Stimulated activated CD8-positive, alpha-beta memory T cell treated with anti-CD3 and anti-CD28 coated beads, Interleukin-2, amount 100 ng/mL, for 1 hour (primary cell): ENCODE data around the gene BTF3L4.
"Not testable (repeated sequence)": the region's sequence is repeated elsewhere in the genome, so short reads cannot be mapped to it uniquely, and the experiment has no call there.

Experiments
- DNase-seq, 2 donors: peaks; one replicate each; pipeline ENCODE4 v3.0.0-alpha.2; 2020; ENCODE audit warnings: low read depth in 2 of 2

The BTF3L4 gene

GRCh38 chr1:52056163-52056936 lies at the start of gene BTF3L4:
Gene BTF3L4, plus strand, starts transcription at chr1:52056295. Its CDS starts 3,553 bp downstream, at chr1:52059848.
- peak; percentile 81 to 83 for DNase-seq

- DNase-seq = no peak
Measured at GRCh38 chr1:52007215-52008002, 48.7 kb upstream of the BTF3L4 start.

DNA sequence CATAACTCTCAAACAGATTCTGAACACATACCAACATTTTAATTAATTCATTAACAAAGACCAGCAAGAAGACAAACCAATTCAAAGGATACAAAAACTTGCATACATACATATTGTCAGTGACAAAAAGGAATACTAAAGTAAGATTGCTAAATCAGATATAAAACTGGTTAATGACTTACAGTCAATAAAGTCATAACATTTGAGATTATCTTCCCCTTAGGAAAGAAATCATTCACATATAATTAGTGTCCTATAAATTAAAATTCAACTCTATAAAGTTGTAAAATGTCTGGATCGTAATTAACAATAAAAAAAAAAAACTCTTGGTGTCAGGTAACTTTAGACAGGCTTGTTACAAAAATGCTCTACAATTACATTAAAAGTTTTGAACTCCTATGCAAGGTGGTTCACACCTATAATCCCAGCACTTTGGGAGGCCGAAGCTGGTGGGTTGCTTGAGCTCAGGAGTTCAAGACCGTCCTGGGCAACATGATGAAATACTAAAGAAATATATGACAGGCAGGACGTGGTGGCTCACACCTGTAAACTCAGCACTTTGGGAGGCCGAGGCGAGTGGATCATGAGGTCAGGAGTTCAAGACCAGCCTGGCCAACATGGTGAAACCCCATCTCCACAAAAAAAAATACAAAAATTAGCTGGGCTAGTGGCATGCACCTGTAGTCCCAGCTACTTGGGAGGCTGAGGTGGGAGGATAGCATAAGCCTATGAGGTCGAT lies 47.9 kb upstream of the BTF3L4 start:
- DNase-seq = no peak

- DNase-seq = no peak
Measured at GRCh38 chr1:52022133-52022532, 34.0 kb upstream of the BTF3L4 start.

- DNase-seq = no peak
Measured at GRCh38 chr1:52026278-52026677, 29.8 kb upstream of the BTF3L4 start.

- DNase-seq = no peak
Measured at GRCh38 chr1:52028328-52028727, 27.8 kb upstream of the BTF3L4 start.

- DNase-seq = not testable (repeated sequence)
Measured at GRCh38 chr1:52028839-52029238, 27.3 kb upstream of the BTF3L4 start.

DNA sequence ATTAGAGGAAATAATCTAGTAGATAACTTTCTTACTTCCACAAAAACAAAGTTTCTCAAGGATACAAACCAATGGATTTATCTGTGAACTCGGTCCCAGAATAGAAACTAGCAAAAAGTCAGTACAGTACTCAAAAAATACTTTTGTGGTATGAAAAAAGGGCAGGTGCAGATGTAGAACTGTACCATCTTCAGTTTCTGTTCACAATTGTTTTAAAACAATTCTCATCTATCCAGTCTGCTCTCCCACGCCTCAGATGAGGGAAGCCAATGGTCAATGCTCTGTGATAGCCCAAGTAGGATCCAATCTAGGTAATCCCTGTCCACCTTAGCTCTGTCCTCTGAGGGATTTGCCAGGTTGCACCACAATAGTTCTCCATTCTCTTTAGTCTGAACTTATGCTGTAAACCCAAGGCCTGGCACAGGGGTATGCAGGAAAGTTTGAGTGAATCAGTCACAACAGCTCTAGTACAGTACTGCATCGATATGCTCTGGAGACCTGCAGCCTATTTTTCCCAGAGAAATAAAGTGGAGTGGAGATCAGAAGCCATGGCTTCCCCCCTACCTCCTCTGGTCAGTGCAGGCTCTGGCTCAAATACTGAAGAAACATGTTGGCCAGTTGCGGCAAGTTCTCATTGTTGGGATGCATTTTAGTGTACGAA lies 23.8 kb upstream of the BTF3L4 start:
- no peak for DNase-seq

- DNase-seq = no peak
Measured at GRCh38 chr1:52032785-52033131, 23.3 kb upstream of the BTF3L4 start.

GRCh38 chr1:52033190-52034049 lies 22.7 kb upstream of the BTF3L4 start, which contains the start of gene KTI12:
Gene KTI12, minus strand, starts transcription at chr1:52033810. Its CDS starts 49 bp downstream, at chr1:52033761.
- peak; percentile 72 to 81 for DNase-seq

- no peak for DNase-seq
Measured at GRCh38 chr1:52034050-52034384, 22.1 kb upstream of the BTF3L4 start.

GRCh38 chr1:52037402-52037814 lies 18.7 kb upstream of the BTF3L4 start:
- DNase-seq = no peak

DNA sequence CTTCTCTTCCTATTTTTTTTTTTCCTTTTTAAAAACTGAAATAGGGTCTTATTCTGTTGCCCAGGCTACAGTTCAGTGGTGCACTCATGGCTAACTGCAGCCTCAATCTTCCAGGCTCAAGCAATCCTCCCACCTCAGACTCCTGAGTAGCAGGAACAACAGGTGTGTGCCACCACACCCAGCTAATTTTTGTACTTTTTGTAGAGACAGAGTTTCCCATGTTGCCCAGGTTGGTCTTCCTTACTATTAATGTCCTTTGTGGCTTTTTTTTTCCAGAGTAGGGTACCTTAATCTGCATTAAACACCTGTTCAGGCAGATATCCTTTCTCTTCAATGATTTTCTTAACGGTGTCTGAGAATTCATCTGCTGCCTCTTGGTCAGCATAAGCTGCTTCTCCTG lies 18.2 kb upstream of the BTF3L4 start:
- DNase-seq = no peak

- DNase-seq = no peak
Measured at GRCh38 chr1:52041551-52042185, 14.4 kb upstream of the BTF3L4 start.

GRCh38 chr1:52045236-52045635 lies 10.9 kb upstream of the BTF3L4 start:
- DNase-seq = no peak

DNA sequence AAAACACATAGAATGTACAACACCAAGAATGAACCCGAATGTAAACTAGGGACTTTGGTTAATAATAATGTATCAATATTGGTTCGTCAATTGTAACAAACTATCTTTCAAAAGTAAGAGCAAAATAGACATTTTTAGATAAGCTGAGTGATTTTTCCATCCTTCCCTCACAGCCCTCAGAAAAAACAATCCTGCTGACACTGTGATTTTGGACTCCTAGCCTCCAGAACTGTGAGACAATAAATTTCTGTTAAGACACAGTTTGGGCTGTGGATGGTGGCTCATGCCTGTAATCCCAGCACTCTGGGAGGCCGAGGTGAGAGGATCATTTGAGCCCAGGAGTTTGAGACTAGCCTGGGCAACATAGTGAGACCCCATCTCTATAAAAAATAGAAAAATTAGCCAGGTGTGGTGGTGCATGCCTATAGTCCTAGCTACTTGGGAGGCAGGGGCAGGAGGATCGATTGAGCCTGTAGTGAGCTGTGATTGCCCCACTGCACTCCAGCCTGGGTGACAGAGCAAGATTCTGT lies 10.4 kb upstream of the BTF3L4 start:
- DNase-seq = not testable (repeated sequence)

- DNase-seq = not testable (repeated sequence)
Measured at GRCh38 chr1:52049337-52049736, 6.8 kb upstream of the BTF3L4 start.

GRCh38 chr1:52053862-52054261 lies 2.2 kb upstream of the BTF3L4 start:
- no peak for DNase-seq

GRCh38 chr1:52054496-52055065 lies 1.5 kb upstream of the BTF3L4 start:
- no peak for DNase-seq
